ENCODE results near the gene COL4A6.

The COL4A6 gene

DNA sequence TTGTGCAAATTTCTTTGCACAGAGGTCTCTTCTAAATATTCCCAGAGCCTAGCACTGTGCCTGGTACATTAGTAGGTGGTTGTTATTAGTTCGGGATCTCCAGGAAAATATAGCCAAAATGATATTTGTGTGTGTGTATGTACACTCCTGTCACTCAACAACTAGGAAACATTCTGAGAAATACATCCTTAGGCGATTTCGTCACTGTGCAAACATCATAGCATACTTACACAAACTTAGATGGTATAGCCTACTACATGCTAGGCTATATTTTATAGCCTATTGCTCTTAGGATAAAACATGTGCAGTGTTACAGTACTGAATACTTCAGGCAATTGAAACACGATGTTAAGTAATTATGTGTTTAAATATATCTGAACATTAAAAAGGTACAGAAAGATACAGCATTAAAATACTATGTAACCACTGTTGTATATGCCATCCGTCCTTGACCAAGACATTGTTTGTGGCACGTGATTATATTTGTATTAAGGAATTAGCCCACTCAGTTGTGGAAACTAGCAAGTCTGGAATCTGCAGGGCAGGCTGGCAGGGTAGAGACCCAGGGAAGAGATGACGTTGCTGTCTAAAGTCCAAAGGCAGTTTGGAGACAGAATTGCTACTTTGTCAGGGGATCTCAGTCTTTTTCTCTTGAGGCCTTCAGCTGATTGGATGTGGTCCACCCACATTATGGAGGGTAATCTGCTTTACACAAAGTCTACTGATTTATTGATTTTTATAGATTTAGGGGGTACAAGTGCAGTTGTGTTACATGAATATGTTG lies 106.9 kb downstream of the COL4A6 start:
- H3K4me3 ChIP-seq (ENCODE audit: low read depth, low read length): no peak overlapping the region
- TF ChIP-seq, protein P1, sequence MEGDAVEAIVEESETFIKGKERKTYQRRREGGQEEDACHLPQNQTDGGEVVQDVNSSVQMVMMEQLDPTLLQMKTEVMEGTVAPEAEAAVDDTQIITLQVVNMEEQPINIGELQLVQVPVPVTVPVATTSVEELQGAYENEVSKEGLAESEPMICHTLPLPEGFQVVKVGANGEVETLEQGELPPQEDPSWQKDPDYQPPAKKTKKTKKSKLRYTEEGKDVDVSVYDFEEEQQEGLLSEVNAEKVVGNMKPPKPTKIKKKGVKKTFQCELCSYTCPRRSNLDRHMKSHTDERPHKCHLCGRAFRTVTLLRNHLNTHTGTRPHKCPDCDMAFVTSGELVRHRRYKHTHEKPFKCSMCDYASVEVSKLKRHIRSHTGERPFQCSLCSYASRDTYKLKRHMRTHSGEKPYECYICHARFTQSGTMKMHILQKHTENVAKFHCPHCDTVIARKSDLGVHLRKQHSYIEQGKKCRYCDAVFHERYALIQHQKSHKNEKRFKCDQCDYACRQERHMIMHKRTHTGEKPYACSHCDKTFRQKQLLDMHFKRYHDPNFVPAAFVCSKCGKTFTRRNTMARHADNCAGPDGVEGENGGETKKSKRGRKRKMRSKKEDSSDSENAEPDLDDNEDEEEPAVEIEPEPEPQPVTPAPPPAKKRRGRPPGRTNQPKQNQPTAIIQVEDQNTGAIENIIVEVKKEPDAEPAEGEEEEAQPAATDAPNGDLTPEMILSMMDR (IDR thresholded peaks at IDR 0.05; ENCODE audit: borderline replicate concordance, insufficient read depth, low read depth, low read length): no peak

DNA sequence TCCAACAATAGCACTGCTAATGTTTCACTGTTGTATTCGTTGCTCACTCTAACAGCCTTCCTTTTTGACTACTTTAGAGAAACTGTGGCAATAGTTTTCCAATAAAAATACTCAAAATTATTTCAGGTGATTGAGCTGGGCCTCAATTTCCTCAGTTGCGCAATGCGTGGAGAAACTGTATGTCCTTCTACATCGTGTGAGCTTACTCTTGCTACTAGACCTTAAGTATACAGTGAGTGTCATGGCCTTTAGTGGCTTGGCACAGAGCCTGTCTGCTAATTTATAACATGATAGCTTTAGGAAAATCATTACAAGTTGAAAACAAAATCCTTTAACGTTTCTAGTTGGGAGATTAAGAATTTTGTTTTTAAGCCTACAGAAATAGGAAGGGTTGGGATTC lies 114.5 kb downstream of the COL4A6 start:
- no peak overlapping the region for H3K4me3 ChIP-seq (ENCODE audit: low read depth, low read length)
- TF ChIP-seq, protein P1 (IDR thresholded peaks at IDR 0.05; ENCODE audit: borderline replicate concordance, insufficient read depth, low read depth, low read length): no peak

DNA sequence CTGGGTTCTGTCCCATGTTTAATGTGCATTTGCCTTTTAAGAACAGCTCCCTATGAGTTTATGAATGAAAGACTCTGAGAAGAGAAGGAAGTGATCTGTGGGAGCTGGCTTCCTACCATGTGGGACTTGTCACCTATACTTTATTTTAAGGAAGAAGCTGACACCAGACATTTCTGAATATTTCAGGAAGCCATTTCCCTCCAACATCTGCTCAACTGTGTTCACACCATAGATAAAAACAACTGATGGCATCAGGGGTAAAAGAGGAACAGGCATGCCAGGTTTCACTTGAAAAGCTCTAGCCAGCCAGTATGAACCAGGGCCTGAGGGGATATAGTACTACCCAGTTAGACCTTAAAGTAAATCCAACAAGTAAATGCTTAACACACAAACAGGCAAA lies 116.0 kb downstream of the COL4A6 start:
- H3K4me3 ChIP-seq (ENCODE audit: low read depth, low read length): no peak overlapping the region
- TF ChIP-seq, protein P1 (IDR thresholded peaks at IDR 0.05; ENCODE audit: borderline replicate concordance, insufficient read depth, low read depth, low read length): no peak

DNA sequence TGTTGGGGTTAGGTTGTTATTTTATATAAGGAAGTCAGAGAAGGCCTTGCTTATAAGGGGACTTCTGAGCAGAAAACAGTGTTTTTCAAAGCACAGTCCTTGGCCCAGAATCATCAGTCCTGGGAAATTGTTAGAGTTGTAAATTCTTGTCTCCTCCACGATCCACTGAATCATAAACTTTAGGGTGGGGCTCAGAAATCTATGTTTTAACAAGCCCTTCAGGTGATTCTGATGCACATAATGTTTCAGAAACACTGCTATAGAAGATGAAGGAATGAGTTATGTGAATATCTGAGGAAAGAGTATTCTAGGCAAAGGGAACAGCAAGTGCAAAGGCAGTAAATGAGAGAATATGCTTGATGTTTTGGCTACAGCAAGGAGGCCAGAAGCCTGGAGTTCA lies 121.8 kb downstream of the COL4A6 start:
- TF ChIP-seq, protein P1 (IDR thresholded peaks at IDR 0.05; ENCODE audit: borderline replicate concordance, insufficient read depth, low read depth, low read length): no peak
- H3K4me3 ChIP-seq (ENCODE audit: low read depth, low read length): no peak overlapping the region

DNA sequence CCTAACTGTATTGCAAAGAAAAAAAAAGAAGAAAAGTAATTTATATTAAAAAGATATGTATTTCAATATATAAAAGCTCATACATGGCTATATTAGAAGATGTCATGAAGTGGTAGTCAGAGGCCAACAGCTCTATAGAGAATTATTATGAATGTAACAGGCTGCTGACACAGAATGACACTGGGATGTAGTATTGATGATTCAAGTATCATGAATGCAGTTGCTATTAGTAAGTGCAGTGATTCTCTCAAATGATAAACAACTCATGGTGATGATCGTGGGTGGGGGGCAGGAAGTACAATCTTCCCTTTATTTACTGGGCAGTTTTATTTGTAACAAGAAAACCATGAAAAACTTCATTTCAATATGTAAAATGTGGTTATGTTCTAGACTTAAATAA lies 124.6 kb downstream of the COL4A6 start:
- TF ChIP-seq, protein P1 (IDR thresholded peaks at IDR 0.05; ENCODE audit: borderline replicate concordance, insufficient read depth, low read depth, low read length): no peak
- no peak overlapping the region for H3K4me3 ChIP-seq (ENCODE audit: low read depth, low read length)

DNA sequence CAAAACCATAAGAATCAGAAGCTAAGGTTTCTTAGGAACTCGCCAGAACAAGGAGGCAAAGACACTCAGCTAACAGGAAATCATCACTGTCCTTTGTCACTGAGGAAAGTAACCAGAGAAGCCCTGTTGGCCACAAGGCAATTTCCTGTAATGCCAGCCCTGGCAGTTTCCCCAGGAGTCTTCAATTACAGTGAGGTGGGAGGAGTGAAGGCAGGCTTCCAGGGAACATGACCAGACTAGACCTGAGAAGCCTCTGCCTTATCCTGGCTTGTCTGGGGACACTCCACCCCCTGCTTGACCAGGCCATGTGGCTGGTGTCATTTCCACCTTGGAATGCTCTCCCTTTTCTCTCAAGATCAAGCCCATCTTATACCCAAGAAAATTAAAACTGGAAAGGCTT lies 125.3 kb downstream of the COL4A6 start:
- H3K4me3 ChIP-seq (ENCODE audit: low read depth, low read length): no peak overlapping the region
- TF ChIP-seq, protein P1 (IDR thresholded peaks at IDR 0.05; ENCODE audit: borderline replicate concordance, insufficient read depth, low read depth, low read length): no peak

DNA sequence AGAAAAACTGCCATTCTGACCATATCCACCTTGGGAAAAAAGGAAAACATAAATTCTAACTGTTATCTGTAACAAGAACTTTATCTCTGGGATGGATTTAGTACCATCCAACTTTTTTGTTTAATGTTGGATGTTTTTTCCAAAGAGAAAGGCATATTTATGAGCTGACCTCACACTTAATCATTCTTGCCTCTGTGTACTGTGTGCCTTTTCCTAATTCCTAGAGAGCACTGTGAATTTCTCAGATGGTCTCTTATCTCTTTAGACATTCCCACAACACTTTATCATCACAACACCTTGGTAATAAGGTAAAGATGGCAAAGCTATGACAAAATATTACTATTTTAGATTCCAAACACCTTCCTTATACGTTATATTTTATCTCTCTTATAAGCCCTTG lies 126.2 kb downstream of the COL4A6 start:
- TF ChIP-seq, protein P1 (IDR thresholded peaks at IDR 0.05; ENCODE audit: borderline replicate concordance, insufficient read depth, low read depth, low read length): no peak
- no peak overlapping the region for H3K4me3 ChIP-seq (ENCODE audit: low read depth, low read length)

Data from GM12875 (cell line).